Pancreas (tissue), 10 donors: ENCODE measurements around the gene HID1. TPM values are rescaled to one million over a fixed set of nuclear protein-coding genes. Genes with fewer than 3 reads are reported as not detected.

Experiments used
- ATAC-seq, 4 donors: fragments of 200-7000 bp; cut with Tn5 transposase; one replicate each; pipeline versions ENCODE4 v1.8.0 to v1.9.1; 2020; ENCODE audit warnings: mild to moderate bottlenecking in 4 of 4, moderate library complexity in 4 of 4
- DNase-seq, 6 donors: peaks; one replicate each; pipeline ENCODE4 v3.0.0-alpha.2; 2020
- FAIRE-seq: peaks from 2 replicates; lab custom pipeline; 2012; peaks lifted over from hg19 to GRCh38; lab: Jason Lieb, UNC
- H3K27ac ChIP-seq, 4 donors: fragments of 200-600 bp; sonication (generic); 1 replicate in 3 of 4; 2 replicates in 1 of 4; pipeline versions ENCODE4 v1.5.0 to v1.8.0; 2020
- H3K27me3 ChIP-seq, 4 donors: fragments of 200-600 bp; one replicate each; pipeline ENCODE4 v1.8.0; 2021
- H3K36me3 ChIP-seq, 3 donors: fragments of 200-600 bp; sonication (generic) in 1 of 3; one replicate each; pipeline versions ENCODE4 v1.5.0 to v1.8.0; 2020 to 2021
- H3K4me1 ChIP-seq, 3 donors: fragments of 200-600 bp; one replicate each; pipeline ENCODE4 v1.8.0; 2021
- H3K4me3 ChIP-seq, 4 donors: fragments of 200-600 bp; sonication (generic) in 2 of 4; one replicate each; pipeline versions ENCODE4 v1.5.0 to v1.8.0; 2020 to 2021
- H3K9me3 ChIP-seq, 4 donors: fragments of 200-600 bp; one replicate each; pipeline ENCODE4 v1.8.0; 2021
- WGBS, 2 donors: extraction: QIAGEN DNeasy Blood & Tissue Kit; methylation state at CpG; one replicate each; pipeline ENCODE4 v1.1.7; 2013; 5-methylcytosine and 5-hydroxymethylcytosine counted together
- intact Hi-C, 3 donors: fragments of 100-400 bp; cut with DNase I; formaldehyde crosslinking; loops; one replicate each; pipeline versions ENCODE4 v1.11.1 to v1.14.2; 2022
- polyA plus RNA-seq, 2 donors: library from polyadenylated mRNA; stranded (reverse); fragments of 200-250 nt; gene quantifications; one replicate each; pipeline ENCODE4 v1.2.3, GENCODE V29; 2013
- total RNA-seq, 6 donors: library from RNA; stranded (reverse); fragmentation: NEBNext Ultra II Directional in 4 of 6; extraction: Animal tissue kit (Norgen Biotek cat#: 25700) in 4 of 6; gene quantifications; one replicate each; pipeline versions ENCODE4 v1.2.1 to v1.2.4, GENCODE V29; 2021 to 2023
- TF ChIP-seq, protein P1 (sequence below), 4 donors: fragments of 200-600 bp; sonication (generic) in 3 of 4; IDR thresholded peaks; one replicate each; pipeline versions ENCODE4 v1.5.0 to v1.8.0; 2021; ENCODE audit warnings: antibody characterized with exemption in 4 of 4
- donor health status: healthy with polysubstance abuse.
- donor health status: DM: no; HTN: no; CAD: no; lungs with moderate emphysema.
- donor health status: DM: no; HTN: no; CAD: no.
- donor health status: control.
- donor health status: control.
- donor health status: Bipolar disorder and iron deficiency.
- donor health status: DM: yes; HTN: yes; CAD: no.
- donor health status: DM: no; HTN: no; CAD: no.
- donor health status: DM: no; HTN: no; CAD: no.
- donor health status: DM: yes; HTN: yes; CAD: no.

HID1 gene
- total and polyA plus RNA-seq, 8 donors = 76.7 to 262 (median 126) TPM

DNA sequence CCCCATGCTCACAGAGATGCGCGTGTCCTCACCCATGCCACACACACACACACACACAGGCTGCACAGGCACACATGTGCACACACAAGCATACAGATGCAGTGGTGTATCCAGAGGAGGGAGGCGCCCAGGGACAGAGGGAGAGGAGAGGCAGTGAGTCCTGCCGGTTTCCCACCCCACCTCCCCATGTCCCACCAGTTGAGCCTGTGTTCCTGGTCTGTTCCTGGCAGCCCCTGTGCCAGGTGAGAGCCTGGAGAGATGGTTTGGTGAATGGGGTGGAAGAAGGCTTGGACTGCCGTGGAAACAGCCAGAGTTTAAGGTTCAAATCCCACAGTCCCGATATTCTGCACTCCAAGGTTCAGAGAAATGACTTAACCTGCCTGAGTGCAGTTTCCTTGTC is 68.9 kb downstream of the HID1 start:
- Histone ChIP-seq H3K4me3 (no peak overlapping the region), H3K9me3 (no peaks in the 10 kb centered on the region), H3K27ac (no peak overlapping the region), H3K4me1 (no peaks in the 10 kb centered on the region), H3K36me3 (no peaks in the 10 kb centered on the region), H3K27me3 (no peaks in the 10 kb centered on the region)
- ATAC-seq = no peak
- no peak for FAIRE-seq
- WGBS, 2 donors = 54 to 75% methylated on average over 6 of the region's 6 CpGs
- TF ChIP-seq, protein P1, sequence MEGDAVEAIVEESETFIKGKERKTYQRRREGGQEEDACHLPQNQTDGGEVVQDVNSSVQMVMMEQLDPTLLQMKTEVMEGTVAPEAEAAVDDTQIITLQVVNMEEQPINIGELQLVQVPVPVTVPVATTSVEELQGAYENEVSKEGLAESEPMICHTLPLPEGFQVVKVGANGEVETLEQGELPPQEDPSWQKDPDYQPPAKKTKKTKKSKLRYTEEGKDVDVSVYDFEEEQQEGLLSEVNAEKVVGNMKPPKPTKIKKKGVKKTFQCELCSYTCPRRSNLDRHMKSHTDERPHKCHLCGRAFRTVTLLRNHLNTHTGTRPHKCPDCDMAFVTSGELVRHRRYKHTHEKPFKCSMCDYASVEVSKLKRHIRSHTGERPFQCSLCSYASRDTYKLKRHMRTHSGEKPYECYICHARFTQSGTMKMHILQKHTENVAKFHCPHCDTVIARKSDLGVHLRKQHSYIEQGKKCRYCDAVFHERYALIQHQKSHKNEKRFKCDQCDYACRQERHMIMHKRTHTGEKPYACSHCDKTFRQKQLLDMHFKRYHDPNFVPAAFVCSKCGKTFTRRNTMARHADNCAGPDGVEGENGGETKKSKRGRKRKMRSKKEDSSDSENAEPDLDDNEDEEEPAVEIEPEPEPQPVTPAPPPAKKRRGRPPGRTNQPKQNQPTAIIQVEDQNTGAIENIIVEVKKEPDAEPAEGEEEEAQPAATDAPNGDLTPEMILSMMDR (IDR thresholded peaks at IDR 0.05) = no peak
- DNase-seq = no peak
- intact Hi-C loops = no loop called here

DNA sequence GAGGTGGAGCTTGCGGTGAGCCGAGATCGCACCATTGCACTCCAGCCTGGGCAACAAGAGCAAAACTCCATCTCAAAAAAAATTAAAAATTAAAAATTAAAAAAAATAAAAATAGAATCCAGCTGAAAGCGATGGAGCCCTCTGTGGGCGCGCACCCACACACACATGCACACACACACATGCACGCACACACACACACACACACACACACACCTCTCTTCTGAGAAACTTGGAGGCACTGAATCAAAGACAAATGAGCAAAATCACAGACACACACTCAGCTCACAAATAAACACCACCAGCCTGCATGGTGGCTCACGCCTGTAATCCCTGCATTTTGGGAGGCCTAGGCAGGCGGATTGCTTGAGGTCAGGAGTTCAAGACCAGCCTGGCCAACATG is 69.5 kb downstream of the HID1 start:
- FAIRE-seq = no peak
- Histone ChIP-seq H3K9me3 (no peaks in the 10 kb centered on the region), H3K27me3 (no peaks in the 10 kb centered on the region), H3K36me3 (no peaks in the 10 kb centered on the region), H3K4me1 (no peaks in the 10 kb centered on the region), H3K27ac (no peak overlapping the region), H3K4me3 (no peak overlapping the region)
- no peak for DNase-seq
- intact Hi-C loops = no loop called here
- 76 to 84% methylated on average over 9 of the region's 9 CpGs for WGBS, 2 donors
- TF ChIP-seq, protein P1 (IDR thresholded peaks at IDR 0.05) = no peak
- no peak for ATAC-seq

DNA sequence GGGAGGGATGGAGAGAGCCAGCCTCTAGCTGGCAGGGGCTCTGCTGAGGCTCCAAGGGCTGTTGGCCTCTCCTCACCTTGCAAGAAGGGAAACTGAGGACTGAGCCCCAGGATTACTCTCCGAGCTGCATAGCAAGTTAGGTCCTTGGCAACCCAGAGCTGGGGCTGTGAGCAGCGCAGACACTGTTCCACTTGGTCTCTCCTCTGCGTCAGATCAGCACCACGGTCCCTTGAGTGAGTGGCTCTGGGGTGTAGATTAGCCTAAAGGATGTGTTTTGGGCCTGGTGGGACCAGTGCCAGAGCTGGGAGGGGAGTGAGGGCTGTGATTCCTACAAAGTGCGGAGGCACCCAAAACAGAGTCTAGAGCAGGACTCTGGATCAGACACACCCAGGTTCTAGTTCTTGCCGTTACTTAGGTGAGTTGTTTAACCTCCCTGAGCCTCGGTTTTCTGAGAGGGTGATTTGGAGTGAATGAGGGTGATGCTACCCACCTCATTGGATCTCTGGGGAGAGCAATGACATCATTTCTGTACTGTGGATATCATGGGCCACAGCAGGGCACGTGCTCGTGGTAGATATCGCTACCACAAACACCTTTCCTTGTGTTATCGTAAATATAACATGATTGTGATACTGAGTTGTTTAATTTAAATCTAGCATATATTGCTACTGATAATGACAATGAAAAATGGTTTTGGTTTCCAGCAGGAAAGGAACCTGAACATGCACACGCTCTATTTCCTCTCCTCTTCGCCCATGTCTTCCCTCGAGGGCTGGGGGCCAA is 71.0 kb downstream of the HID1 start:
- ATAC-seq (no peak), DNase-seq (no peak), FAIRE-seq (no peak)
- no peak overlapping the region for H3K27ac ChIP-seq
- H3K4me1 ChIP-seq = no peaks in the 10 kb centered on the region
- H3K9me3 ChIP-seq = no peaks in the 10 kb centered on the region
- H3K36me3 ChIP-seq = no peaks in the 10 kb centered on the region
- H3K4me3 ChIP-seq = no peak overlapping the region
- intact Hi-C loops = no loop called here
- no peaks in the 10 kb centered on the region for H3K27me3 ChIP-seq
- TF ChIP-seq, protein P1 (IDR thresholded peaks at IDR 0.05) = no peak
- 67 to 68% methylated on average over 14 of the region's 14 CpGs for WGBS, 2 donors

Other genes starting within 250 kb of the HID1 start
- 1 to 10 TPM in 3 of 6 donors, under 1 TPM in 3; 0.79 to 1.8 (median 1.2) TPM for gene RAB37, start 235.5 kb downstream of the HID1 start, total RNA-seq
- gene RAB37, start 235.5 kb downstream of the HID1 start, polyA plus RNA-seq = 1 to 10 TPM; 1.3 to 3.1 TPM
- 10 to 100 TPM; 40.1 to 78.5 (median 55.9) TPM for gene NHERF1, start 224.1 kb downstream of the HID1 start, total RNA-seq
- gene NHERF1, start 224.1 kb downstream of the HID1 start, polyA plus RNA-seq = 10 to 100 TPM; 48.9 to 91.9 TPM
- 10 to 100 TPM; 14.4 to 27.6 (median 22.4) TPM for gene NAT9, start 196.4 kb downstream of the HID1 start, total RNA-seq
- 10 to 100 TPM; 38.3 to 38.5 TPM for gene NAT9, start 196.4 kb downstream of the HID1 start, polyA plus RNA-seq
- gene GRIN2C, start 112.9 kb downstream of the HID1 start, total RNA-seq = under 1 TPM in 3 of 6 donors, not detected in 3; 0.03 to 0.12 (median 0.06) TPM
- under 1 TPM; 0.09 to 0.15 TPM for gene GRIN2C, start 112.9 kb downstream of the HID1 start, polyA plus RNA-seq
- gene FDXR, start 99.8 kb downstream of the HID1 start, total RNA-seq = 10 to 100 TPM in 4 of 6 donors, 1 to 10 TPM in 2; 4.3 to 15.1 (median 12.5) TPM
- gene FDXR, start 99.8 kb downstream of the HID1 start, polyA plus RNA-seq = 10 to 100 TPM in 1 of 2 donors, 1 to 10 TPM in 1; 8.5 to 11.4 TPM
- gene FADS6, start 79.1 kb downstream of the HID1 start, total RNA-seq = under 1 TPM in 1 of 6 donors, not detected in 5; 0.16 TPM
- gene FADS6, start 79.1 kb downstream of the HID1 start, polyA plus RNA-seq = under 1 TPM in 1 of 2 donors, not detected in 1; 0.07 TPM
- under 1 TPM in 5 of 6 donors, not detected in 1; 0.03 to 0.17 (median 0.09) TPM for gene USH1G, start 49.5 kb downstream of the HID1 start, total RNA-seq
- gene USH1G, start 49.5 kb downstream of the HID1 start, polyA plus RNA-seq = under 1 TPM; 0.08 to 0.09 TPM
- not detected for gene OTOP2, start 48.5 kb downstream of the HID1 start, total RNA-seq
- not detected for gene OTOP2, start 48.5 kb downstream of the HID1 start, polyA plus RNA-seq
- gene OTOP3, start 36.9 kb downstream of the HID1 start, total RNA-seq = under 1 TPM; 0.15 to 0.65 (median 0.39) TPM
- gene OTOP3, start 36.9 kb downstream of the HID1 start, polyA plus RNA-seq = under 1 TPM; 0.15 to 0.35 TPM
- 10 to 100 TPM in 1 of 6 donors, 1 to 10 TPM in 5; 2.3 to 11.2 (median 3.4) TPM for gene CDR2L, start 14.9 kb upstream of the HID1 start, total RNA-seq
- gene CDR2L, start 14.9 kb upstream of the HID1 start, polyA plus RNA-seq = 1 to 10 TPM; 4.6 to 5.7 TPM
- gene MRPL58, start 39.9 kb upstream of the HID1 start, total RNA-seq = 10 to 100 TPM; 11.7 to 22.2 (median 14.1) TPM
- gene MRPL58, start 39.9 kb upstream of the HID1 start, polyA plus RNA-seq = 10 to 100 TPM; 20.9 to 23.6 TPM
- 100 to 1,000 TPM in 4 of 6 donors, 10 to 100 TPM in 2; 81.6 to 121 (median 105) TPM for gene ATP5PD, start 74.2 kb upstream of the HID1 start, total RNA-seq
- 100 to 1,000 TPM; 215 to 229 TPM for gene ATP5PD, start 74.2 kb upstream of the HID1 start, polyA plus RNA-seq
- 10 to 100 TPM in 1 of 6 donors, 1 to 10 TPM in 5; 6.3 to 13.2 (median 8.5) TPM for gene KCTD2, start 74.5 kb upstream of the HID1 start, total RNA-seq
- 10 to 100 TPM; 13.0 to 14.6 TPM for gene KCTD2, start 74.5 kb upstream of the HID1 start, polyA plus RNA-seq
- gene SLC16A5, start 115.2 kb upstream of the HID1 start, total RNA-seq = 1 to 10 TPM; 2.2 to 5.2 (median 4.0) TPM
- gene SLC16A5, start 115.2 kb upstream of the HID1 start, polyA plus RNA-seq = 1 to 10 TPM; 7.8 to 8.8 TPM
- gene ARMC7, start 137.2 kb upstream of the HID1 start, total RNA-seq = 1 to 10 TPM; 2.3 to 7.4 (median 3.4) TPM
- gene ARMC7, start 137.2 kb upstream of the HID1 start, polyA plus RNA-seq = 1 to 10 TPM; 5.7 to 6.3 TPM
- gene NT5C, start 159.0 kb upstream of the HID1 start, total RNA-seq = 10 to 100 TPM; 14.4 to 32.3 (median 18.7) TPM
- gene NT5C, start 159.0 kb upstream of the HID1 start, polyA plus RNA-seq = 10 to 100 TPM; 62.5 to 76.3 TPM
- 10 to 100 TPM in 3 of 6 donors, 1 to 10 TPM in 3; 7.5 to 32.9 (median 11.9) TPM for gene JPT1, start 181.8 kb upstream of the HID1 start, total RNA-seq
- gene JPT1, start 181.8 kb upstream of the HID1 start, polyA plus RNA-seq = 10 to 100 TPM; 21.8 to 33.1 TPM
- gene SUMO2, start 210.2 kb upstream of the HID1 start, total RNA-seq = 100 to 1,000 TPM; 102 to 178 (median 141) TPM
- 10 to 100 TPM; 38.1 to 62.6 TPM for gene SUMO2, start 210.2 kb upstream of the HID1 start, polyA plus RNA-seq
- 10 to 100 TPM; 21.0 to 33.1 (median 23.0) TPM for gene NUP85, start 232.9 kb upstream of the HID1 start, total RNA-seq
- 100 to 1,000 TPM in 1 of 2 donors, 10 to 100 TPM in 1; 45.7 to 105 TPM for gene NUP85, start 232.9 kb upstream of the HID1 start, polyA plus RNA-seq